ENCODE measurements around the gene COBLL1. TPM values are rescaled to one million over a fixed set of nuclear protein-coding genes. Genes with fewer than 3 reads are reported as not detected.
"Not testable (repeated sequence)": the region's sequence is repeated elsewhere in the genome, so short reads cannot be mapped to it uniquely, and the experiment has no call there.

The COBLL1 gene
- total and polyA plus RNA-seq, 3 experiments from 2014 or later = not detected

DNA sequence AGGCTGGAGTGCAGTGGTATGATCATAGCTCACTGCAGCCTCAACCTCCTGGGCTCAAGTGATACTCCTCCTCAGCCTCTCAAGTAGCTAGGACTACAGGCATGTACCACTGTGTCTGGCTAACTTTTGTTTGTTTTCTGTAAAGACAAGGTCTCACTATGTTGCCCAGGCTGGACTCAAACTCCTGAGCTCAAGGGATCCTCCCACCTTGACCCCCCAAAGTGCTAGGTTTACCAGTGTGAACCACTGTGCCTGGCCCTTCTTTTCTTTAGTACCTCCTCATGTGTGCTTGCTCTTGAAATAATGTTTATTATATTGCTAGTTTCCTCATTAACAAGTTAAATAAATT is 19.0 kb upstream of the COBLL1 start:
- POLR2A ChIA-PET = no interaction called here
- H3K36me3 ChIP-seq (ENCODE audit: insufficient read depth, low read length) = no peaks in the 10 kb centered on the region
- H3K4me1 Mint-ChIP-seq = no peaks in the 10 kb centered on the region
- H3K4me3 Mint-ChIP-seq = no peak overlapping the region
- H3K27ac ChIP-seq (ENCODE audit: low read depth, low read length) = no peak overlapping the region
- DNase-seq = no peak
- H3K9me3 Mint-ChIP-seq = peaks cover 0 to 19% (median 0%) of the 10 kb centered on the region in 5 donors
- H3K9me3 ChIP-seq (ENCODE audit: low read length) = no peaks in the 10 kb centered on the region
- H3K36me3 Mint-ChIP-seq = no peaks in the 10 kb centered on the region
- H3K4me1 ChIP-seq (ENCODE audit: insufficient read depth, low read length) = no peaks in the 10 kb centered on the region
- CTCF ChIA-PET = no interaction called here
- H3K4me3 ChIP-seq (ENCODE audit: low read length) = no peak overlapping the region
- no peak overlapping the region for H3K27ac Mint-ChIP-seq
- H3K27me3 Mint-ChIP-seq = no peaks in the 10 kb centered on the region
- H3K27me3 ChIP-seq (ENCODE audit: insufficient read depth, low read length, poor library complexity, severe bottlenecking) = no peaks in the 10 kb centered on the region

DNA sequence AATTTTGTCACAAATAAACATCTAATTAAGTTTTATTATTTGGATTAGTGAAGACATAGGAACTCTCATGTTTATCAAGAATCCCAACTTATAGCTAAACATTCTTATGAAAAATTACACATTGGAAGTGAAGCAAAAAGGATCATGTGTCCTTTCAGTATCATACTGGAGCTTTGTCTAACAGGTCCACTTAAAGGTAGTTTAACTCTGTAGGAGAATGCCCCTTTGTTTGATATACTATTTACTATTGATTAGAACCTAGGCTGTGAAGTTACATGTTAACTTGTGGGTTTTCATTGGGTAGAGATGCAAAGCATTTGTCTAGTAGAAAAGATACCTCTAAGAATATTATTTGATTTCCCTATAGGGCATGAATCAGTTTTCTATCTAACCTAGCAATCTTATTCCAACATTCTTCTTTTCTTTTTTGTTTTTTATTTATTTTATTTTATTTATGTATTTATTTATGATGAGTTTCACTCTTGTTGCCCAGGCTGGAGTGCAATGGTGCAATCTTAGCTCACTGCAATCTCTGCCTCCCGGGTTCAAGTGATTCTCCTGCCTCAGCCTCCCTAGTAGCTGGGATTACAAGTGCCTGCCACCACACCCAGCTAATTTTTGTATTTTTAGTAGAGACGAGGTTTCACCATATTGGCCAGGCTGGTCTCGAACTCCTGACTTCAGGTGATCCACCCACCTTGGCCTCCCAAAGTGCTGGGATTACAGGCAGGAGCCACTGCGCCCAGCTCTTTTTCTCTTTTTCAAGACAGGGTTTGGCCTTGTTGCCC is 18.5 kb upstream of the COBLL1 start:
- CTCF ChIA-PET; H3K27ac Mint-ChIP-seq; H3K36me3 Mint-ChIP-seq; H3K27me3 Mint-ChIP-seq; H3K4me3 ChIP-seq (ENCODE audit: low read length); H3K27ac ChIP-seq (ENCODE audit: low read depth, low read length); H3K4me1 Mint-ChIP-seq; POLR2A ChIA-PET; H3K4me3 Mint-ChIP-seq; H3K9me3 ChIP-seq (ENCODE audit: low read length); H3K36me3 ChIP-seq (ENCODE audit: insufficient read depth, low read length); H3K4me1 ChIP-seq (ENCODE audit: insufficient read depth, low read length); DNase-seq; H3K27me3 ChIP-seq (ENCODE audit: insufficient read depth, low read length, poor library complexity, severe bottlenecking): not testable (repeated sequence)
- peaks cover 0 to 19% (median 0%) of the 10 kb centered on the region in 5 donors for H3K9me3 Mint-ChIP-seq

DNA sequence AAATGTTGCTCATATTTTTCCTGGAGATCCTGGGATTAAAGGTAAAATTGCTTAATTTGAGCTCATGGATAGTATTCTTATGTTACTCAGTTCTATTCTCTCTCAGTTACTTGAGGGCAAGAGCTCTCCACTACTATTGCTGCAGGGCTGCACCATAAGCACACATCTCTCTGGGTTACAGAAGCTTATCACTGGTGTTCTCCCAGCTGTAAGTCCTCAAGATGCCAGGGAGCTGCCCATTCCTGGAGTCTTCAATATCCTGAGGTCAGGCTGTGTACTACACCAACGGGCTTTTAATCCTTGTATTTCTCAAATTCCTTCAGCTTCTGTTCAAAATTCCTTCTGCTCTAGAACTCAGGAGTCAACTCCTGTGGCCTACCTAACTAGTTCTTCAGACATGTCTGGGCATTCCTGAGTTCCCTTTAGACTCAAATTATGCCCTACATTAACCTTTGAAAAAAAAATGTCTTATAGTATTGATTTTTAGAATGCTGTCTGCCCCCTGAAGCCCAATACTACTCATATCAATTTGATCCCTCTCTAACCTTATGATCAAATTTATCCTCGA is 17.7 kb upstream of the COBLL1 start:
- Histone ChIP-seq H3K27ac (ENCODE audit: low read depth, low read length) (no peak overlapping the region), H3K4me1 (ENCODE audit: insufficient read depth, low read length) (no peaks in the 10 kb centered on the region), H3K9me3 (ENCODE audit: low read length) (no peaks in the 10 kb centered on the region), H3K36me3 (ENCODE audit: insufficient read depth, low read length) (no peaks in the 10 kb centered on the region), H3K4me3 (ENCODE audit: low read length) (no peak overlapping the region), H3K27me3 (ENCODE audit: insufficient read depth, low read length, poor library complexity, severe bottlenecking) (no peaks in the 10 kb centered on the region)
- ChIA-PET CTCF (no interaction called here), POLR2A (no interaction called here)
- no peak for DNase-seq
- Mint-ChIP-seq H3K27ac (no peak overlapping the region), H3K4me3 (no peak overlapping the region), H3K4me1 (no peaks in the 10 kb centered on the region), H3K27me3 (no peaks in the 10 kb centered on the region), H3K36me3 (no peaks in the 10 kb centered on the region), H3K9me3 (peaks cover 0 to 15% (median 0%) of the 10 kb centered on the region in 5 donors)

GRCh38 chr2:164852086-164852485 is 10.5 kb upstream of the COBLL1 start:
- Histone ChIP-seq H3K27me3 (ENCODE audit: insufficient read depth, low read length, poor library complexity, severe bottlenecking) (no peaks in the 10 kb centered on the region), H3K27ac (ENCODE audit: low read depth, low read length) (no peak overlapping the region), H3K9me3 (ENCODE audit: low read length) (no peaks in the 10 kb centered on the region), H3K36me3 (ENCODE audit: insufficient read depth, low read length) (no peaks in the 10 kb centered on the region), H3K4me3 (ENCODE audit: low read length) (no peak overlapping the region), H3K4me1 (ENCODE audit: insufficient read depth, low read length) (no peaks in the 10 kb centered on the region)
- H3K27ac Mint-ChIP-seq = no peak overlapping the region
- no peak for DNase-seq
- ChIA-PET POLR2A (no interaction called here), CTCF (no interaction called here)
- H3K36me3 Mint-ChIP-seq = no peaks in the 10 kb centered on the region
- H3K4me1 Mint-ChIP-seq = no peaks in the 10 kb centered on the region
- H3K4me3 Mint-ChIP-seq = no peak overlapping the region
- peaks cover 0 to 2% of the 10 kb centered on the region in 2 donors for H3K27me3 Mint-ChIP-seq
- peaks cover 0 to 8% (median 0%) of the 10 kb centered on the region in 5 donors for H3K9me3 Mint-ChIP-seq

- no peaks in the 10 kb centered on the region for H3K36me3 Mint-ChIP-seq
- POLR2A ChIA-PET = no interaction called here
- CTCF ChIA-PET = no interaction called here
Measured at GRCh38 chr2:164850235-164850634, 8.6 kb upstream of the COBLL1 start.

GRCh38 chr2:164849506-164849905 is 7.9 kb upstream of the COBLL1 start:
- H3K9me3 Mint-ChIP-seq = peaks cover 0 to 8% (median 0%) of the 10 kb centered on the region in 5 donors
- H3K4me1 Mint-ChIP-seq = no peaks in the 10 kb centered on the region
- Histone ChIP-seq H3K4me1 (ENCODE audit: insufficient read depth, low read length) (no peaks in the 10 kb centered on the region), H3K27ac (ENCODE audit: low read depth, low read length) (no peak overlapping the region), H3K36me3 (ENCODE audit: insufficient read depth, low read length) (no peaks in the 10 kb centered on the region), H3K27me3 (ENCODE audit: insufficient read depth, low read length, poor library complexity, severe bottlenecking) (no peaks in the 10 kb centered on the region), H3K9me3 (ENCODE audit: low read length) (no peaks in the 10 kb centered on the region), H3K4me3 (ENCODE audit: low read length) (no peak overlapping the region)
- no peak overlapping the region for H3K27ac Mint-ChIP-seq
- DNase-seq = no peak
- H3K4me3 Mint-ChIP-seq = no peak overlapping the region
- POLR2A ChIA-PET = no interaction called here
- CTCF ChIA-PET = no interaction called here
- H3K27me3 Mint-ChIP-seq = peaks cover under 1 to 2% of the 10 kb centered on the region in 2 donors
- no peaks in the 10 kb centered on the region for H3K36me3 Mint-ChIP-seq

More at GRCh38 chr2:164850235-164850634, 8.6 kb upstream of the COBLL1 start:
- no peaks in the 10 kb centered on the region for H3K27me3 ChIP-seq (ENCODE audit: insufficient read depth, low read length, poor library complexity, severe bottlenecking)
- no peaks in the 10 kb centered on the region for H3K9me3 ChIP-seq (ENCODE audit: low read length)
- Mint-ChIP-seq H3K27me3 (peaks cover 0 to 2% of the 10 kb centered on the region in 2 donors), H3K9me3 (peaks cover 0 to 8% (median 0%) of the 10 kb centered on the region in 5 donors), H3K4me3 (no peak overlapping the region), H3K4me1 (no peaks in the 10 kb centered on the region), H3K27ac (no peak overlapping the region)
- no peak overlapping the region for H3K4me3 ChIP-seq (ENCODE audit: low read length)
- DNase-seq = no peak
- no peaks in the 10 kb centered on the region for H3K36me3 ChIP-seq (ENCODE audit: insufficient read depth, low read length)
- no peaks in the 10 kb centered on the region for H3K4me1 ChIP-seq (ENCODE audit: insufficient read depth, low read length)
- H3K27ac ChIP-seq (ENCODE audit: low read depth, low read length) = no peak overlapping the region

- no peak overlapping the region for H3K27ac ChIP-seq (ENCODE audit: low read depth, low read length)
- Mint-ChIP-seq H3K36me3 (no peaks in the 10 kb centered on the region), H3K27ac (no peak overlapping the region), H3K27me3 (peaks cover 5 to 10% of the 10 kb centered on the region in 2 donors), H3K9me3 (peaks cover 0 to 10% (median 2%) of the 10 kb centered on the region in 5 donors), H3K4me1 (no peaks in the 10 kb centered on the region), H3K4me3 (no peak overlapping the region)
- ChIA-PET CTCF (interaction anchor here (1.2 kb wide), 1 partner anchor 9 kb away, joined by 5 read pairs; no protein-coding TSS in a partner anchor), POLR2A (no interaction called here)
- DNase-seq = no peak
- H3K27me3 ChIP-seq (ENCODE audit: insufficient read depth, low read length, poor library complexity, severe bottlenecking) = no peaks in the 10 kb centered on the region
- no peaks in the 10 kb centered on the region for H3K4me1 ChIP-seq (ENCODE audit: insufficient read depth, low read length)
- H3K9me3 ChIP-seq (ENCODE audit: low read length) = no peaks in the 10 kb centered on the region
- H3K36me3 ChIP-seq (ENCODE audit: insufficient read depth, low read length) = no peaks in the 10 kb centered on the region
- no peak overlapping the region for H3K4me3 ChIP-seq (ENCODE audit: low read length)
Measured at GRCh38 chr2:164847981-164848741, 6.5 kb upstream of the COBLL1 start.

GRCh38 chr2:164847291-164847690 is 5.7 kb upstream of the COBLL1 start:
- no peaks in the 10 kb centered on the region for H3K4me1 ChIP-seq (ENCODE audit: insufficient read depth, low read length)
- H3K36me3 ChIP-seq (ENCODE audit: insufficient read depth, low read length) = no peaks in the 10 kb centered on the region
- Mint-ChIP-seq H3K27ac (no peak overlapping the region), H3K4me3 (no peak overlapping the region), H3K9me3 (peaks cover 0 to 10% (median 2%) of the 10 kb centered on the region in 5 donors), H3K27me3 (peaks cover 6 to 16% of the 10 kb centered on the region in 2 donors), H3K36me3 (no peaks in the 10 kb centered on the region), H3K4me1 (peaks cover 0 to 2% (median 0%) of the 10 kb centered on the region in 3 donors)
- ChIA-PET CTCF (interaction anchor here (1.2 kb wide), 1 partner anchor 10 kb away, joined by 5 read pairs; no protein-coding TSS in a partner anchor), POLR2A (no interaction called here)
- DNase-seq = no peak
- H3K27me3 ChIP-seq (ENCODE audit: insufficient read depth, low read length, poor library complexity, severe bottlenecking) = no peaks in the 10 kb centered on the region
- no peak overlapping the region for H3K4me3 ChIP-seq (ENCODE audit: low read length)
- no peak overlapping the region for H3K27ac ChIP-seq (ENCODE audit: low read depth, low read length)
- no peaks in the 10 kb centered on the region for H3K9me3 ChIP-seq (ENCODE audit: low read length)

Data from CD8-positive, alpha-beta memory T cell (primary cell).